Superior temporal gyrus (tissue), 1 donor: ENCODE measurements around the gene ZMIZ1.

ENCODE experiments used
- DNase-seq: peaks from one replicate; pipeline ENCODE4 v3.0.0-alpha.2; 2016; ENCODE audit errors: extremely low spot score

ZMIZ1 gene

GRCh38 chr10:79342811-79343561, 274.2 kb downstream of the ZMIZ1 start:
- no peak for DNase-seq

GRCh38 chr10:79344502-79345195, 275.9 kb downstream of the ZMIZ1 start:
- DNase-seq: no peak

- no peak for DNase-seq
Measured at GRCh38 chr10:79345241-79346011, 276.7 kb downstream of the ZMIZ1 start.

- no peak for DNase-seq
Measured at GRCh38 chr10:79346012-79346340, 277.2 kb downstream of the ZMIZ1 start.

GRCh38 chr10:79346388-79347225, 277.8 kb downstream of the ZMIZ1 start:
- peak; percentile 28 for DNase-seq

- peak; percentile 95 for DNase-seq
Measured at GRCh38 chr10:79347226-79347893, 278.6 kb downstream of the ZMIZ1 start, which contains the start of gene PPIF. Gene PPIF (plus strand): TSS chr10:79347469. CDS start chr10:79347549, 80 bp downstream.

GRCh38 chr10:79347894-79348639, 279.3 kb downstream of the ZMIZ1 start:
- DNase-seq: no peak

- DNase-seq: no peak
Measured at GRCh38 chr10:79348640-79348988, 279.8 kb downstream of the ZMIZ1 start.

- DNase-seq: no peak
Measured at GRCh38 chr10:79349072-79349491, 280.3 kb downstream of the ZMIZ1 start.

- no peak for DNase-seq
Measured at GRCh38 chr10:79349766-79350406, 281.1 kb downstream of the ZMIZ1 start.

GRCh38 chr10:79350407-79351154, 281.8 kb downstream of the ZMIZ1 start:
- DNase-seq: no peak

GRCh38 chr10:79351332-79351731, 282.6 kb downstream of the ZMIZ1 start:
- no peak for DNase-seq

- DNase-seq: no peak
Measured at GRCh38 chr10:79352035-79352877, 283.5 kb downstream of the ZMIZ1 start.

GRCh38 chr10:79353000-79353406, 284.2 kb downstream of the ZMIZ1 start:
- DNase-seq: no peak

- DNase-seq: no peak
Measured at GRCh38 chr10:79353726-79354125, 285.0 kb downstream of the ZMIZ1 start.

GRCh38 chr10:79354141-79354540, 285.4 kb downstream of the ZMIZ1 start:
- no peak for DNase-seq

GRCh38 chr10:79354615-79355014, 285.8 kb downstream of the ZMIZ1 start:
- DNase-seq: no peak

- DNase-seq: no peak
Measured at GRCh38 chr10:79355420-79356017, 286.8 kb downstream of the ZMIZ1 start.
